Activated CD8-positive, alpha-beta memory T cell treated with anti-CD3 and anti-CD28 coated beads for 24 hours (primary cell): Measurements from ENCODE around the gene MAST1.
"Not testable (repeated sequence)": the region's sequence is repeated elsewhere in the genome, so short reads cannot be mapped to it uniquely, and the experiment has no call there.

Experiments
- DNase-seq: peaks from one replicate; pipeline ENCODE4 v3.0.0-alpha.2; 2020

MAST1 gene

DNA sequence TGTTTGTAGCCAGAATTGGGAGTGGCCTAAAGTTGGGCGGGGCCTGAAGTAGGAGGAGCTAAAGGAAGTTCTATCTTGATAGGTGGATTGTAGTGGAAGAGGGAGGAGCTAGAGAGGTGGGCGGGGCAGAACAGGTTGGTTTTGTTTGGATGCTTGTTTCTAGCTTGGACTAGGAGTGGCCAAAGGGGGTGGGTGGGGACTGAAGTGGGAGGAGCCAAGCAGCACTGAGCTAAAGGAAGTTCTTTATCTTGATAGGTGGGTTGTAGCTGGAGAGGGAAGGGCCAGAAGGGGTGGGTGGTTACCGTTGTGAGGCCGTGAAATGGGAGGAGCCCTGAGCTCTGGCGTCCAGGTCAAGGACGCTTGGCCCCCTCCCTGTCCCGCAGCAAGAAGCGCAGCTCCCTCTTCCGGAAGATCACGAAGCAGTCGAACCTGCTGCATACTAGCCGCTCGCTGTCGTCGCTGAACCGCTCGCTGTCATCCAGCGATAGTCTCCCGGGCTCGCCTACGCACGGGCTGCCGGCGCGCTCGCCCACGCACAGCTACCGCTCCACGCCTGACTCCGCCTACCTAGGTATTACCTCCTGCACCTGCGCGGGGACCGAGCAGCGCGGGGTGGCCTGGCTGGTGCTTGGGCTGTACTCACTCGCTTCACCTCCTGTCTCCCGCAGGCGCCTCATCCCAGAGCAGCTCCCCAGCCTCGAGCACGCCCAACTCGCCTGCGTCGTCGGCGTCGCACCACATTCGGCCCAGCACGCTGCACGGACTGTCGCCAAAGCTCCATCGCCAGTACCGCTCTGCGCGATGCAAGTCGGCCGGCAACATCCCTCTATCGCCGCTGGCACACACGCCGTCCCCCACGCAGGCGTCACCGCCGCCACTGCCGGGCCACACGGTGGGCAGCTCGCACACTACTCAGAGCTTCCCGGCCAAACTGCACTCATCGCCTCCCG lies 34.9 kb downstream of the MAST1 start:
- peak; percentile 75 for DNase-seq

DNA sequence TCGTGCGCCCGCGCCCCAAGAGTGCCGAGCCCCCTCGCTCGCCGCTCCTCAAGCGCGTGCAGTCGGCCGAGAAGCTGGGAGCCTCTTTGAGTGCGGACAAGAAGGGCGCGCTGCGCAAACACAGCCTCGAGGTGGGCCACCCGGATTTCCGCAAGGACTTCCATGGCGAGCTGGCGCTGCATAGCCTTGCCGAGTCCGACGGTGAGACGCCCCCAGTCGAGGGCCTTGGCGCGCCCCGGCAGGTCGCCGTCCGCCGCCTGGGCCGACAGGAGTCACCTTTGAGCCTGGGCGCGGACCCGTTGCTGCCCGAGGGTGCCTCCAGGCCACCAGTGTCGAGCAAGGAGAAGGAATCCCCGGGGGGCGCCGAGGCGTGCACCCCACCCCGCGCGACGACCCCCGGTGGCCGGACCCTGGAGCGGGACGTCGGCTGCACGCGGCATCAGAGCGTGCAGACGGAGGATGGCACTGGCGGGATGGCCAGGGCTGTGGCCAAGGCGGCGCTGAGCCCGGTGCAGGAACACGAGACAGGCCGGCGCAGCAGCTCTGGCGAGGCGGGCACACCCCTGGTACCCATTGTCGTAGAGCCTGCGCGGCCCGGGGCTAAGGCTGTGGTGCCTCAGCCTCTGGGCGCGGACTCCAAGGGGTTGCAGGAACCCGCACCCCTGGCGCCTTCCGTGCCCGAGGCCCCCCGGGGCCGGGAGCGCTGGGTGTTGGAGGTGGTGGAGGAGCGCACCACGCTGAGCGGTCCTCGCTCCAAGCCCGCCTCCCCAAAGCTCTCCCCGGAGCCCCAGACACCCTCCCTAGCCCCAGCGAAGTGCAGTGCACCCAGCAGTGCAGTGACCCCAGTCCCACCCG lies 35.8 kb downstream of the MAST1 start:
- DNase-seq = no peak

DNA sequence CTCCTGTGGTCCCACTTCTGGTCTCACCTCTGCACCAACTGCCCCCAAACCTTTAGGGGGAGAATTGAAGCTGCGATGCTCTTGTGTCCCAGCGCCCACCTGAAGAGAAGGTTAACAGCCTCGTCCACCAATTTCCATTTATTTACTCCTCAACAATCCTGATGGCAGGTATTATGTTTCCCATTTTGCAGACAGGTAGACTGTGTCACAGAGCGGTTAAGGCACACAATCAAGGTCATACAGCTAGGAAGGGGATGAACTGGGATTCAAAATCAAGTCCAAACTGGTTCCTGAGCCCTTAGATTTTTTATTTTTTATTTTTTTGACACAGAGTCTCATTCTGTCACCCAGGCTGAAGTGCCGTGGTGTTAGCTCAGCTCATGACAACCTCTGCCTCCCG lies 36.8 kb downstream of the MAST1 start:
- no peak for DNase-seq

DNA sequence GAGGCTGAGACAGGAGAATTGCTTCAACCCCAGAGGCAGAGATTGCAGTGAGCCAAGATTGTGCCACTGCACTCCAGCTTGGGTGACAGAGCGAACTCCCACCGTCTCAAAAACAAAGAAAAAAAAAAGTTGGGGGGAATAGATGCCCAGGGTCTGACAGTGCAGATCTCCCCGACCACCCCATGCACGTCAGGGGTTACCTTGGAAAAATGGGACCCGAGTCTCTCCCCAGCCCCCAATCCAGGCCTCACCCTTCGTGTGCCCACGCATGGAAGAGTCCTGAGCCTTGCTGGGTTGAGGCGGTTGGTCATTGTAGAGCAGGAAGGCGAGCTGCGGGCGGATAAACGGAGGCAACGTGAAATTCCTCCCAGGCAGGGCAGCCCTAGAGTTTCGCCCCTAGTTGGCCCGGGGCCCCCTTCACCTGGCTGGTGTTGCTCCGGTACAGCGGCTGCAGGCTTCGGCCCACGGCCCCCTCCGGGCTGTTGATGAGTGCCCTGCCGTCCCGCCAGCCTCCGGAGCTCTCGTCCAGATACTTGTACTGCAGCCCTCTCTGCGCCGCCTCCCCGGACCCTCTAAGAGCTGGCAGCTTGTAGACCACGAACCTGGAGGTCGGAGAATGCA lies 42.3 kb downstream of the MAST1 start:
- no peak for DNase-seq

DNA sequence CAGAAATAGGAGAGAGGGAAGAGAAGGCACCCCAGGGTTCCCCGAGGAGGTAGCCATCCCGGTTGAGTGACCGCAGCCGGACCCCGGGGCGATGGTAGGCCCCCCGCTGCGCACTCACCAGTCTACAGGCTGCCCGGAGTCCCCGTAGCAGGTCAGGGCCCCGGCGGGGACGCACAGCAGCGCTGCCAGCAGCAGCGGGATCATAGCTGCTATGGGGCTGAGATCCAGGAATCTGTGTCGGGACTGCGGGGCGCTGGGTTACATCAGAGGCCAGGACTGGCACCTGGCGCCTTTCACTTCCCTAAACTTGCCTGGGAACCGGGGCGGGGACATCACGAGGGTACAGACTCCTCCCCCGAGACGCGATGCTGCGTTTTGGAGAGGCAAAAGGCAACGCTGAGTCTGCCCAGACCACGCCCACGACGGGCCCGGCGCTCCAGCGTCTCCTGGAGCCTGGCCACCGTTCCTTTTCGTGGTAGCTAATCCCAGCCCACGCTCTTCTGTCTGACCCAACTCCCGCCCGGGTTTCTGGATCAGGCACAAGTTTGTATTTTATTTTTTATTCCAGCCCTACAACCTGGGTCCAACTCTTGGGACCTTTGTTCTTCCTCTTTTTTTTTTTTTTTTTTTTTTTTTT lies 43.0 kb downstream of the MAST1 start, which contains the start of gene DNASE2:
DNASE2 (minus strand) TSS at position 278 of the 637 bp plus-strand sequence; CDS start at position 204, 74 bp downstream.
- peak; percentile 93 for DNase-seq

DNA sequence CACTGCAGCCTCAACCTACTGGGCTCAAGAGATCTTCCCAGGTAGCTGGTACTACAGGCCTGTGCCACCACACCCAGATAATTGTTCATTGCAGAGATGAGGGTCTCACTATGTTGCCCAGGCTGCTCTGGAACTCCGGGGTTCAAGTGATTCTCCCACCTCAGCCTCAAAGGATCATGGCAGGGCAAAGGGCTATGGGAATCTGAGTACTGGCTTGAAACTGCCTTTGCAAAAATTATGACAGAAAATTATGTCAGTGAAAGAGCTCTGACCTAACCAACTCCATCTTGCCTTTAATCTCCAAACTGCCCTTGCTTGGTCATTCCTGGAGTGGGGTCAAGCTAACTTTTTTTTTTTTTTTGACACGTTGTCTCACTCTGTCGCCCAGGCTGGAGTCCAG lies 44.3 kb downstream of the MAST1 start:
- no peak for DNase-seq

DNA sequence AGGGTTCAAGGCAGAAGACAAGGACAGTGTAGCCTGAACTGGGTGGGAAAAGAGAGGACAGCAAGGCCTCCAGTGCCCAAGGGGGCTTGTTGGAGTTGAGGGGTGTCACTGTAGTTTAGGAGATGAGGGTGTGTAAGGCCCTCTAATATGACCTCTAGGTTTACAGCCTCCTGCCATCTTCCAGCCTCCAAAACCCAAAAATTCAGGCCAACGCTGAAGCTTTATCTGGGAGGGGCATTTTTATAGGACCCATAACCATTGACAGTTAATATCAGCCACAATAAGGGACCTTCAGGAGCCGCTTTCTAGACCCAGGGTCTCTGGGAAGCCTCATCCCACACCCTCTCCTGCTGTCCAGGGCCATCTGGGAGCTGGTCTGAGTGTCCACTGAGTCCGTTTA lies 45.9 kb downstream of the MAST1 start:
- no peak for DNase-seq

DNA sequence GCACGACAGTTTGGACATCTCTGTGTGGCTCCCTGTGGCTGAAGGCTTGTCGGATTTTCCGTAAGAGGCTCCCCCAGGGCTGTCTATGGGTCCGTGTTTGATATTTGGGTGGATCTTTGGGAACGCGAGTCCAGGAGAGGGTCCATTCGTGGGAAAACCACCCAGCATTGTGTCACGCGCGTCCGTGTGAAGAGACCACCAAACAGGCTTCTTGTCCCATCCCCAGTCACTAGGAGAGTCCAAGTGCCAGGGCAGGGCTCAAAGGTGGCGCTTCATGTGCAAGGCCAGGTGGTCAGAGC lies 46.3 kb downstream of the MAST1 start:
- no peak for DNase-seq

DNA sequence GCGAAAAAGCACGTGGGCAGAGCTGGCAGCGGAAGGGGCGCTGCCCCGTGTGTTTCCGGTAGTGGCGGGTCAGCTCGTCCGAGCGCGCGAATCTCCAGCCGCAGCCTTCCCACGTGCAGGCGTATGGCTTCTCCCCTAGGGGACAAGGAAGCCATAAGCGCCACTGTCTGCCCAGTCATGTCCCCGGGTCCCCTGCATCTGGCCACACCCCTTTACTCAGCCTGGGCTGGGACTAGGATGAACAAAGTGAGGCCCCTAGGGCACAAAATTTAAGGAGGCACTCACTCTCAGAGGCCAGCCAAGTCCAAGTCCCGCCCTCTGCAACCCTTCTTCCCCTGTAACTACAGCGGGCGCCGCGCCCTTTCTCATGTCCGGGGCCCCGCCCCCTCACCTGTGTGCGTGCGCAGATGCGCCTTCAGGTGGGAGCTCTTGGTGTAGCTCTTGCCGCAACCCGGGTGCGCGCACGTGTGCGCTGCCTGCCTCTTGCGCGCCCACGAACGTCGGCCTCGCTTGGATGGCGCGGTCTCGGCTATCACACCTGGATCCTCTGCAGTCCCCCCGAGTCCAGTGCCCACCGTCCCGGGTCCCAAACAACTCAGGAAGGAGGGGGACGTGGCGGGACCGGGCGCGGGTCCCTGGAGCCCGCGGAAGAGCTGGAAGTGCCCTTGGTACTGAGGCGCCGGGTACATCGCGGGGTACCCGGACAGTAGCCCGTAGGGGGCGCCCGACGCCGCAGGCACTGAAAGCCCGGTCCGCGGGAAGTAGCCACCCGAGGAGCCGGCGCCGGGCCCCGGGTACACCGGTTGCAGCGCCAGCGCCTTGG lies 46.8 kb downstream of the MAST1 start:
- DNase-seq = peak; percentile 94

DNA sequence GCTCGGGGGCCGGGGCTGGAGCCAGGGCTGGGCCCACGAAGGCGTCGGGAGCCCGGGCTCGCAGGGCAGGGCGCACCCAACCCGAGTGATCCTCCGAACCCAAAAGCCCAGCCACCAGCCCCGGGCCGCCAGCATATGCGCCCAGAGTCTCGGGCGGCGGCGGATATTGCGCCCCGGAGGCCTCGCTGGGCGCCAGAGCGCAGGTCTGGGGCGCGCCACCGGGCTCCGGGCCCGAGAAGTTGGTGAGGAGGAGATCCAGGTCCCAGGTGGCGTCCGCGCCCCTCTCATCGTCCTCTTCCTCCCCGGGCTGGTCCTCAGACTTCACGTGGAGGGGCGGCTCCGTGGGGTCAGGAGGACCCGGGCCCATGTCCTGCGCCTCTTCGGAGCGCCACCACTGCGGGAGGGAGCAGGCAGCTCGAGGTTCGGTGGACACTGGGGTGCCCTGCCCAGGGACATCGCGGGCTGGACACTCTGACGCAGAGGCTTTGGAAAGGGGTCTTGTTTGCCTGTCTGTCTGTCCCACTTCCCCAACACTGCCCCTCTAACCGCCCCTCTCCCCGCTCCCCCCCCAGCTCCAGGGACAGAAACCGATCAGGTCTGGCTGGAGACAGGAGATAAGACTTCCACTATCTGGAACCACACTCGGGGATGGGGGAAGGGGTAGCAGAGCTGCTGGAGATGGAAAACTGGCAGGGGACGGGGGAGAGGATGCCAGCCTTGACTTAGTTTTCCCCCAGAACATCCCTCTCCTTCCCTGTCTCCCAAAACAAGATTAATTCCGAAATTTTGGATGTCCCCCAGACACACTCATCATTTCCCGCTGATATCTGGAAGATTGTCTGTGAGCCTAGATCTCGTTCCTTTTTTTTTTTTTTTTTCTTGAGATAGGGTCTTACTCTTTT lies 47.7 kb downstream of the MAST1 start:
- DNase-seq = no peak

DNA sequence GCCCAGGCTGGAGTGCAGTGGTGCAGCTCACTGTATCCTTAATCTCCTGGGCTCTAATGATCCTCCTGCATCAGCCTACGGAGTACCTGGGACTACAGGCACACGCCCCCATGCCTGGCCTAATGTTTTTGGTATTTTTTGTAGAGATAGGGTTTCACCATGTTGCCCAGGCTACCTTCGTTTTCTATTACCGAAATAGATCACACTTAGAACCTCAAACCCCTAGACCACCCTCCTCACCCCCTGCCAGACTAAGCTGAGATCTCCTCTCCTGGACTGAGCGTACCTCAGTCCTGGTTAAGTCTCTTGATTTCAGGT lies 48.3 kb downstream of the MAST1 start:
- DNase-seq = no peak

DNA sequence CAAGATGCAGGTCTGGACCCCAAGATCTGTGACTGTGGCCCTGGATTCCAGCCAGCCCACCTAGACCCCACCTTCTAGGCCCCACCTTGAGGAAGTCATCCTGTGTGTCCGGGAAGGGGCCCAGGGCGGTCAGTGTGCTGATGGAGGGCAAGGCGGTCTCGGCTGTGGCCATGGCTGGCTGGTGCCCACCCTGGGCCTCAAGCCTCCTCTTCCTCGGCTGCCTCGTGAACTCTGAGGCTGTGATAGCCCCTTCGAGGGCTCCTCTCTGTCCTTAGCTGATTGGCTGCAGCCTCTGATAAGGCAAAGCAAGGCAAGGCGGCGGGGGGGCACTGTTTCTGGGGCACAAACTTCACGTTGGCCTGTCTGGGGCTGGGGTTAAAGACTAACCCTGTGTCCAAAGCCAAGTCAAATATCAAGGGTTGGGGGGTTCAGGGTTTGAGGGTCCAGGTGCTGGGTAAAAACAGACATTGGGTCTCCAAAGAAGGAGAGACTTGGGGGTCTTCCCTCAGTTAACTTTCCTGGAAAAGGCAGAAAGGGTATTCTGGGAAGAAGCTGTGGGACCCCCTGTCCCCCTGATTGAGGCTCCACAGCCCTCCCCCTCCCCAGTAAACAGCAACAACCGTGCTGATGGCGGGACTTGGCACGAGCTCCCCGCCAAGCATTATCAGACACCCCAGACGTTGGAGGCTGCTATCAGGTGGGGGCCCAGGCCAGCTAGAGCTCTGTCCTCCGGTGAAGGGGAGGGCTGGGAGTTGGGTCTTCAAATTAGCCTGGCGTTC lies 48.8 kb downstream of the MAST1 start, which contains the start of gene KLF1:
KLF1 (minus strand) TSS at position 233 of the 779 bp plus-strand sequence; CDS start at position 172, 61 bp downstream.
- no peak for DNase-seq

DNA sequence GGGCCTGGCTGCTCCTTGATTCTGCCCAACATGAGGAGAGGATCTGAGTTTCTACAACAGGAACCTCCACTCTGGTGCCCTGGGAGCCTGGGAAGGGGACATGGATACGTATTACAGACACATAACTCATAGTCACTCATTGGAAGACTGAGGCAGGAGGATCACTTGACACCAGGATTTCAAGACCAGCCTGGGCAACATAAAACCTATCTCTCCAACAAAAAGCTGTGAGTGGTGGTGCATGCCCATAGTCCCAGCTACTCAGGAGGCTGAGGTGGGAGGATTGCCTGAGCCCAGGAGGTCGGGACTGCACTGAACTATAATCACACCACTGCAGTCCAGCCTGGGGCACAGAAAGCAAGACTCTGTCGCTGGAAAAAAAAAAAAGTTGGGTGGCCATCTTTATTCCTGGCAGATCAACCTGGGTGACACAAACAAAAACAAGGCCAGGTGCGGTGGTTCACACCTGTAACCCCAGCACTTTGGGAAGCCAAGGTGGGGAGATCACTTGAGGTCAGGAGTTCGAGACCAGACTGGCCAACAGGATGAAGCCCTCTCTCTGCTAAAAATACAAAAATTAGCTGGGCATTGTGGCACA lies 49.8 kb downstream of the MAST1 start:
- no peak for DNase-seq

DNA sequence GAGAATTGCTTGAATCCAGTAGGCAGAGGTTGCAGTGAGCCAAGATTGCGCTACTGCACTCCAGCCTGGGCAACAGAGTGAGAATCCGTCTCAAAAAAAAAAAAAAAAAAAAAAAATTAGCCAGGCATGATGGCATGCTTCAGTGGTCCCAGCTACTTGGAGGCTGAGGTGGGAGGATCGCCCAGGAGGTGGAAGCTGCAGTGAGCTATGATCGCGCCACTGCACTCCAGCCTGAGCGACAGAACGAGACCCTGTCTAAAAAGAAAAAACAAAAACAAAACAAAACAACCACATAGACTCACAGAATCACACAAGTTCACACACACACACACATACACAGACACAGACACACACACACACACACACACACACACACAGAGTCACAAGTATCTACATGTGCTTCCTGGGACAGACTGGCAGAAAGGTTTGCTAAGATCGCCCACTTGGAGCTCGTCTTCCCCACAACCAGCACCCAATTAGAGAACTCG lies 52.0 kb downstream of the MAST1 start:
- not testable (repeated sequence) for DNase-seq

DNA sequence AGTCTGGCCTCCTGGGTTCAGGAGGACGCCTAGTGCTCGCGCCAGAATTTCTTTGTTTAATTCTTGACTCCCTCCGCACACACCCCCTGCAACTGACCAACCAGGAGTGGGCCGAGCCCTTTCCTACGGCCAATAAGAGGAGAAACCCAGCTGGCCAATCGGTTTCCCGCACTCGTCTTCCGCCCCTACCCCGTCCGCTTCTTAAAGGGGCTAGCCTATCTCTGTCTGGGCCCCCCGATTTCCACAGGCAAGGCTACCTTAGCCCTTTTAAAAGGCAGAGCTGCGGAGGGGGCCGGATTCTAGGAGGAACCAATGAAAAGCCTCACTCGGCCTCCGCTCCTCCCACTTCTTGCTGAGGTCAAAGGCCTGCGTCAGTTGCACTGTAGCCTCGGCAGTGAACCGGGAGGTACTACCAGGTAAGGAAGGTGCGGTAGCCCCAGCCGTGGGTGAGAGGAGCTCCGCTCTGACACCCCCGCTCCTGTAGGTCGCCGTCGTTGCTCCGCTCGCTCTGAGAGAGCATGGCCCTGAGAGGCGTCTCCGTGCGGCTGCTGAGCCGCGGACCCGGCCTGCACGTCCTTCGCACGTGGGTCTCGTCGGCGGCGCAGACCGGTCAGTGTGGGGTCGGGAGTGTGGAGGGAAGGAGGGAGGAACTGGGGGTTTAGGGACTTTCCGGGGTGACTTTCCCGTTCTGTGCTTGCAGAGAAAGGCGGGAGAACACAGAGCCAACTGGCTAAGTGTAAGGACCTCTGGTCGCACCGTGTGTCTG lies 52.7 kb downstream of the MAST1 start, which contains the start of gene GCDH:
GCDH (plus strand) TSS at position 374 of the 766 bp plus-strand sequence; CDS start at position 519, 145 bp downstream.
- peak; percentile 94 for DNase-seq

DNA sequence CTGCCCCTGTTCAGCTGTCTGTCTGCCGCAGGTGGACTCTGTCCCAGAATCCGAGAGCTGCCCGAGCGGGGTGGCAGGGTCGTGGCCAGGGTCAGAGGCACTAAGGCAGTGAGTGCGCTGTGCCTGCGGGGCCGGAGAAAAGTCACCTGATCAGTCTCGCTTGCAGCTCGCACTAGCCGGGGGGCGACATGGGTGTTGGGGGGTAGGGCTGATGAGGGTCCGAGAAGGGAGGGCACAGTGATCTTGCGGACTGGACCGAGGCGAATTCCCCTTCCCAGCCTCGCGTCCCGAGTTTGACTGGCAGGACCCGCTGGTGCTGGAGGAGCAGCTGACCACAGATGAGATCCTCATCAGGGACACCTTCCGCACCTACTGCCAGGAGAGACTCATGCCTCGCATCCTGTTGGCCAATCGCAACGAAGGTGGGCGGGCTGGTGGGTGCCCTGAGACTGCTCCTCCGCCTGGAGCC lies 53.3 kb downstream of the MAST1 start:
- no peak for DNase-seq

DNA sequence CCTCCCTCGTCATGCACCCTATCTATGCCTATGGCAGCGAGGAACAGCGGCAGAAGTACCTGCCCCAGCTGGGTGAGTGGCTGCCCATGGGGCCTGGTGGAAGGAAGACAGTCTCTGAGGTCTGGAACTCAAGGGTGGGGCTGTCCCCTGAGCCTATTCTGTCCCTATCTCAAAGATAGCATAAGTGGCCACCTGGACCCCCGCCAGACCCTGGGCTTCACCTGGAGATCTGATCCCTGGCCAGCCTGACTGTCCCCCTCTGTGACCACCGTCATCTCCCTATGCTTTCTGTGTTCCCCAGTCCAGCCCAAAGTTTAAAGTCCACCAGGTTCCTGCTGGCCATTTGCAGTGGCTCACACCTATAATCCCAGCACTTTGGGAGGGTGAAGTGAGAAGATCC lies 55.3 kb downstream of the MAST1 start:
- DNase-seq = no peak

DNA sequence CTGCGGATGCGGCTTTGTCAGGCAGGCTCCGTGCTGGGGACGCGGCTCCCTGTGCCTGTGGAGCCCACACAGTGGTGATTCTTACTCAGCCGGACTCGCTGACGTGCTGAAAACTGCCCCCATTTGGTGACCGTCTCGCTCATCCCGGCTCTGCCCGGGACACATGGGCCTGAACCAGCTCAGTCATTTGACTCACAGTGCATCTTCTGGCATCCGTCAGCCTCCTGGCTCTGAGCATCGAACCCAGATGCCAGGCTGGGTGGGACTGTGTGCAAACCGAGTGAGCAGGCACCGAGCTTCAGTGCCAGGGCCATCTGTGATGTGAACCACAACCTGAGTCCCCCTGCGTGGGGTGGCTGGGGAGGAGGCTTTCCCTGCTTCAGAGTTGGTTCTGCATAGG lies 58.1 kb downstream of the MAST1 start:
- DNase-seq = no peak
